HG03378 (cell line): ENCODE data around the gene FGF19.
A peak's percentile ranks its signal among the peaks of the same experiment; 100 is the strongest.

Experiments used
- ATAC-seq: cut with Tn5 transposase; IDR thresholded peaks from one replicate; pipeline ENCODE4 v1.9.1; 2021; ENCODE audit warnings: mild to moderate bottlenecking, moderate library complexity; ENCODE audit not compliant: unreplicated experiment

The FGF19 gene

DNA sequence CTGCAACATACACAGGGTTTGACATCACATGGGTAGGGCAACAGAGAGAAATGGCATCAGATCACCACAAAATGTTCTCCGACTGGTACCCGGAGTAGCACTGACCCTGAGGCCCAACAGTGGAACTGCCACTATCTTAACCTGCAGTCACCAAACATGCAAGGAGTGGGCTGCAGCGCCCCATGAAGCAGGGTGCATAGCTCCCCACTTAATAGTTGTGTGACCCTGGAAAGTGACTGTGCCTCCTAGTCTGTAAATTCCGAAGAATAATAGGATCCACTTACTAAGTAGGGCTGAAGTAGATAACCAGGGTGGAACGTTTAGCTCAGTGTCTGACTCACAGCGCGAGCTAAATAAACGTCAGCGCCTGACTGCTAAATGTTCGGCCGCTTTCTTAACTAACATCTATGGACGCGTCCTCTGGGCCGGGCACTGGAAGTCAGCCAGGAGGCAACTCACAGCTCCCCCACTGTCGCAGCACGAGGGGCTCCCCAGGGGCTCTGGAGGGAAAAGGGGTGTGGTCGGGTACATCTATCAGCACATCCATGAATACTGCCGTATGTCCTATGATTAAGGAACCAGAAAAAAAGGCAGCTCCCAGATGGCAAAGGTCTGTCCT, 29.4 kb downstream of the FGF19 start:
- ATAC-seq = peak; percentile 16

DNA sequence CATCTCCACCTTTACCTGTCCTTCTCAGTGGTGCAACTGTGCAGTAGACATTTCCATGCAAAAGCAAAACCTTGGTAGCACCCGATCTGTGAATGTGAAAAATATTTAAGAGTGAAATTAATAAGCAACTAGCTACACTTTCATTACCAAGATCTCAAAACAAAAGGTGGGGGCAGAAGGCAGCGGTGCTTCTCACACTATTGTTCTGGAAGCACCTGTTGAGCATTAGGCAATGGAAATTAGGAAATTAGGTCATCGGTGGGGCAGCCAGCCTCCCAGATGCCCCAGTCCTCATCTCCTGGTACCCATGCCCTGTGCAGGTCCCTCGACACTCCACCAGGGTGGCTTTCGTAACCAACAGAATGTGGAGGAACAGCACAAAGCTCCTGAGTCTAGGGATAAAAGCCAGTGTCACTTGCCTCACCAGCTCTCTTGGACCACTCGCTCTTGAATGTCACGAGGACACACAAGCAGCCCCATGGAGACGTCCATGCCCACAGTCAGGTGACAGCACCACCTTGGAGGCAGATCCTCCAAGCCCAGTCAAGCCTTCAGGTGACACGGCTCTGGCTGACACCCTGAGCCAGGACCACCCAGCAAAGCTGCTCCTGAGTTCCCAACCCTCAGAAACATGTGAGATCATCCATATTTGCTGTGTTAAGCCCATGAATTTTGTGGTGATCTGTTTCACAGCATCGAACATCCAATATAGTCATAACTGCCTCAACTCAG, 31.9 kb downstream of the FGF19 start:
- ATAC-seq = no peak

DNA sequence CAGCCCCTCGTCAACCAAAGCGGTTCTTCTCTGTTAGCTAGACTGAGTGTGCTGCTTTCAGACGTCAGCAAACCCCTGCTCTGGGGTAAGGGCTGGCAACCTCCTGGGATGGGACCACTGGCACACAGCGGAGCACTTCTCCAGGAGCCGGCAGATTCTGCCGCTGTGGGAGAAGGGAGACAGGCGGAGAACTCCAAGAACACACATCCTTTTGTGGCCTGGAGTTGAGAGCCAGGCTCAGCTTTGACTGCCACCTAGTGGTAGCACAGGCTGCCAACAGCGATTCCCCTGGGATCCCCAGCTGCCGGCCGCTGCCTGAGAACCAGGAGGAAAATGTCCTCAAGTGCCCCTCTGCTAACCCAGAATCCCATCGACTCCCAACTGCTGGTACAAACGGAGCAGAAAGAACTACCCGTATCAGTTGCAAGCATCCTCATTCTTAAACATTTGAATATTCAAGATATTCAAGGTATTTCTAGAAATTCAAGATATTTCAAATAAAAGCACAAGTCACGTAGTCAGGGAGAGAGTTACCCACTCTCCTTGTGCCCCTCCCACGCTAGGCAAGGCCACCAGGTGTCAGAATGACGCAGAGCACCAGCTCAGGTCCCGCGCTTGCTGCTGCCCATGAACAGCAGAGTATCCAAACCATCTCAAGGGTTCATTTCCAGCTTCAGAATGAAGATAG, 33.5 kb downstream of the FGF19 start:
- ATAC-seq = no peak

DNA sequence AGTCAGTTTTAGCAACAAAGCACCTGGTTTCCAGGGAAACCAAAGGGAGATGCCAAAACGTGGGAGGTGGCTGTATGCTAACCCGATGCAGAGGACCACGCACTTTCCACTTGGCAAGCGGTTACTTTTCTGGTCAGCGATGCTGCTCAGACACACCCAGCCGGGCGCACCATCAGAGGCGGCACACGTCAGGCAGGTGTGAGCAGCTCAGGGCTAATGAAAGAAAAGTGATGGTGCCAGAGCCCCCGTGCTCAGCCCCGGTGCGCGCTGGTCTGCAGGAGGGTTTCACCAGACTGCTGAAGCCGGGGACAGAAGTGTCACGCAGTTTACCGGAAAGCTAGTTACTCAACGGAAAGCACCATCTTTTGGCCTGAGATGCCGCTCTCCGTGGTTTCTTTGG, 34.3 kb downstream of the FGF19 start:
- ATAC-seq = no peak

DNA sequence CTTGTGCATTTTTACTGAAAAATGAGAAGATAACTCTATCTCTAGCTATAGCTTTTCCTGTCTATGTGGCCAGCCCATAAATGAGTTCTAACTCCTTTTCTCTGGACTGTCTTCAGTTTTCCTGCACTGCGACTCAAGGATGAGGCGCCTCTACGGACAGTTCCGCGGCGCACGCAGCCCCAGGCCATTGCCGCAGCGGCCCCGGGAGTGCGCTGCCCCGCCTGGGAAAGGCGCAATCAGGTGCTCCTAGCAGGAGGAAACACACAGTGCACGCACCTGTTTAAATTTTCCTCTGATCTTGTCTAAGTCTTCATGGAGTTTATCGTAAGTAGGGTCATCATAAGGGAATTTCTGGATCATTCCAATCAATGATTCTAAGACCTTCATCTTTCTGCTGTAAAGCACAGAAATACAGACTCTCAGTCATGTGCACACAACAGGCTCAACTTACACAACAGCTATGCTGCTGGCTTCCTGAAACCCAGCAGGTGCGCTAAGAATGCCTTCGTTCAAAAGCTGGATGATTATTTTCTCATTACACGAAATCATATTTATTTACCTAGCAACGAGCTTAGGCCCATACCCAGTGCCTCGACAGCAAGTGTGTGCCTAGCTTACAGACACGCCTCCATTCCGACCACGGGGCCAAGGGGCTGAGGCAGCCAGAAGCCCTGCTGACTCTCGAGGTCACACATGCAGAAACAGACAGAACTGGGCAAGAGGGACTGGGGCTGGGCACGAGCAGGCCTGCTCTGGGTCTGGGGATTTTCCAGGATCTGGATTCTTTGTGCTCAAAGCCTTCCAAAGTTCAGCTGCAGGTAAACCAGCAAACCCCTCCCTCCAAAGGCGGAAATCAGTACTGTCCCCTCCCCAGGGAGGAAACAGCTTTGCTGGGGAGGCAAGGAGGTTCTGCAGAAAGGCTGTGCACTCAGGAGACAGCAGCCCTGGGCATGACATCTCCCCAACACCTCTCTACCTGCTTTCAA, 35.9 kb downstream of the FGF19 start:
- ATAC-seq = no peak

DNA sequence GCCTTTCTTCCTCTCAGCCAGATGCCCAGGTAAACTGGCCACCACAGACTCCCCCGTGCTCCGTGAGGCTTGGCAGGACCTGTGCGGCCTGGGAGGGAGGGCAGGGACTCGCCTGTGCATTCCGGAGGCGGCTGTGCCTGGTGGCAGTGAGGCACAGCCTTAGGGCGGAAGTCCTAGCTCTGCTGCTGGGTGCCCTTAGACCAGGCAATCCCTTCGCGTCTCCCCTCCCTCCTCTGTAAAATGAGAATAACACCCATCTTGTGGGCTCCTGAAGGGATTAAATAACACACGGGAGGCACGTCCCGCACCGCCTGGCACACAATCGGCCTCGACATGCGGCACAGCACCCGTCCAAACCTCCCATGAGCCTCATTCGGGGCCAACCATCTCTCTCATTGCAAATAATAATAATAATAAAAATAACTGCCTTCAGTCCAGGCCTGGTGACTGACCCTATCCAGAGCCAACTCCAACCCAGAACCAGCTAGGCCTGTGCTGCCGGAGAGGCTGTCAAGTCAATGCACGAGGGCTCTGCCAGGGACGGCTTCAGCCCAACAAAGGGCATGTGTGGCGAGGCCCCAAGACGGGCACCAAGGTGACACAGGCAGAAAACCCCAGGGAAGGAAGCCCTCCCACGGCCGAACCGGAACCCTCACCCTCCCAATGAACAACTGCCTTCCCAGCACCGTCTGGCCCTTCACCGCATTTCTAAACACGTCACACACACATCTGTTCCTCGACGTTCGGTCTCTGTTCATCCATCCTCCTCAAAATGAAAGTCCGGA, 36.9 kb downstream of the FGF19 start:
- ATAC-seq = no peak

DNA sequence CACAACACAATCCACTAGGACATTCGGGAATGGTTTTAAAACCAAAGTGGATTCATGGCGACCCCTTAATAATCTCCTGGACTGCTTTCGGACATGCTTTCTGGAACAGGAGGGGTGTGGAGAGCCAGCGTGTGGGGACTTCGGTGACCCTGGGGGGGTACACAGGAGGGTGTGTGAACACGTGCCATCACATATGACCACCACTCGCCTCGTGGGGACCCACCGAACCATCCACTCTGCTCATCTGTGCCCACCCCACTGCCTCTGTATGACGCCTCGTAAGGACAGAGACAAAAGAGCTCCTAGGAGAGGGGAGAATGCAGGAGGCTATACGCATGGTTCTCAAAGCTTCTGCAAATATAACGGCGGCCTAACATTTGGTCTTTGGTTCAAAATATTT, 37.6 kb downstream of the FGF19 start:
- ATAC-seq = no peak

DNA sequence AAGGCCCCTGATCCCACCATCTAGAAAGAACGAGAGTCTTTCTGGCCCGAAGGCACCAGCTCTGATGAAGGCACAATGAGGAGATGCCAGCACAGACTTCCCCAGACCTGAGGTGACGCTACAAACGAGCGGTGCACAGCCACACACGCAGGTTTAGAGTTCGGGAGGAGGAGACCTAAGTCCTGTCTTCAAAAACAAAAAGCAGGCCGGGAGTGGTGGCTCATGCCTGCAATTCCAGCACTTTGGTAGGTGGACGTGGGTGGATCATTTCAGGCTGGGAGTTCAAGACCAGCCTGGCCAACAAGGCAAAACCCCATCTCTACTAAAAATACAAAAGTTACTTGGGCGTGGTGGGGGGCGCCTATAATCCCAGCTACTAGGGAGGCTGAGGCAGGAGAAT, 38.2 kb downstream of the FGF19 start:
- ATAC-seq = no peak

DNA sequence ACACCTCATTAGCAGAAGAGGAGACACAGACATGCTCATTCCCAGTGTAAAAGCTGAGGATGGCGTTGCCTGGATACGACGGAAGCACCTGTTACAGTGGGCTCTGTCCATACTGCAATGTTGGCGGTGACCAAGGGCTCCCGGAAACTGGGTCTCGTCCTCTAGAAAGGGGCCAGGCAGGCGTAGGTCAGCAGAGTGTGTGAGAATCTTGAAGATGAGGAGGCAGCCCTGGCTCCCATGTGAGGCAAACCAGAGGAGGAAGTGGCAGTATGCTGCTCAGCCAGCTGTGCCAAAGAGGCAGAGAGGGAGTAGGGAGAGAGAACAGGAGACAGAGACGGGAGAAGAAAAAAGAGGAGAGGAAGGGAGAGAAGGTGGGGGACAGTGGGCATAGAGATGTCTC, 38.9 kb downstream of the FGF19 start:
- no peak for ATAC-seq

DNA sequence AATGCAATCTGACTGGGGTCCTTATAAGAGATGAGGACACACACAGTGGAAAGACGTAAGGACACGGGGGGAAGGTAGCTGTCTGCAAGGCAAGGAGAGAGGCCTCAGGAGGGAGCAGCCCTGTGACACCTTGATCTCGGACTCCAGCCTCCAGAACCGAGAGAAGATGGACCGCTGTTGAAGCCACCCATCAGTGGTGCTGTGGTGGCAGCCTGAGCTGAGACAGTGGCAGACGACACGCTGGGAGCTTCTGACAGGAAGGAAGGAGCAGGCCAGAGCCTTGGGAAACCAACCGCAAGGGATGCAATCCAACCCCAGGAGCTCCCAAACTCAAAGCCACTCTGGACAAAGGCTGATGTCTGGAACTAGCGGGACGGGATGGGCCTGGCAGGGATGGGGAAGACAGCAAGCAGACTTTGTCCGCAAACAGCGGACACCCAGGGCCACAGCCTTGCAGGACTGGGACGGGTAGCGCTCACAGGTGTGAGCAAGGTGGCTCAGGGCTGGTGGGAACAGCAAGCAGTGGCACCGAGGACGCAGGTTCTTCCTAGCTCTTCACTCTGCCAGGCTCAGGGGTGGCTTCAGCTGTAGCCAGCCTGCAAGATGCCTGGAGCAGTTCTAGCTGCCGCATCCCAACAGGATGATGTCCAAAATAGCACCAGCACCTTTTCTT, 39.6 kb downstream of the FGF19 start:
- ATAC-seq = no peak

DNA sequence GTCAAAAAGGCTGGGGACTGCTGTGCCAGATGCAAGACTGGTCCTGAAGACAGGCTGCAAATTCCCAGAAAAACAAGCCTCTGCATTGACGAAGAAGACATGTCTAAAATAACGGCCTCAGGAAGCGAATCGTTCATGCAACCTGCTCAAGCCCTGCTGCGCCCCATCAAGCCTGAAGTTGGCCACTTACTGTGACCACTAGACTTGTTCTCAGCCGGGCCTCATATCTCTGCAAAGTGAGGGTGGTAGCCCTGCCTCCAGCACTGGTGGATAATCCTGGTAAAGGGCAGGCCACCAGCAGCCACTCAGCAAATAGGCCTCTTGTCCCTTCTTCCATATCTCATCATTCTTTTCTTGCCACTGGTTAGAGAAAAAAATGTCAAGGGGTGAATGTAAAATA, 40.5 kb downstream of the FGF19 start:
- no peak for ATAC-seq

DNA sequence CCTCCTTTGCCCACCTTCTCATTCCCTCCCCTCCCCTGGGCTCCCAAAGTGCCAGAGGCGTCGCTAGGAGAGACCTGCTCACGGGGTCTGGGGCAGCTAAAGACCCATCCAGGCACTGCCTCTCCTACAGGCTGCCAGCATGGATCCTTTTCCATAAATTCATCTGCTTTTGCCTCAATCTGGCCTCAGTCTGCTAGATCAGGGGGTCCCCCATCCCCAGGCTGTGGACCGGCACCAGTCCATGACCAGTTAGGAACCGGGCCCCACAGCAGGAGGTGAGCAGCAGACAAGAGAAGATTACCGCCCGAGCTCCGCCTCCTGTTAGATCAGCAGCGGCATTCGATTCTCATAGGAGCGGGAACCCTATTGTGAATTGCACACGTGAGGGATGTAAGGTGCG, 41.0 kb downstream of the FGF19 start:
- no peak for ATAC-seq

DNA sequence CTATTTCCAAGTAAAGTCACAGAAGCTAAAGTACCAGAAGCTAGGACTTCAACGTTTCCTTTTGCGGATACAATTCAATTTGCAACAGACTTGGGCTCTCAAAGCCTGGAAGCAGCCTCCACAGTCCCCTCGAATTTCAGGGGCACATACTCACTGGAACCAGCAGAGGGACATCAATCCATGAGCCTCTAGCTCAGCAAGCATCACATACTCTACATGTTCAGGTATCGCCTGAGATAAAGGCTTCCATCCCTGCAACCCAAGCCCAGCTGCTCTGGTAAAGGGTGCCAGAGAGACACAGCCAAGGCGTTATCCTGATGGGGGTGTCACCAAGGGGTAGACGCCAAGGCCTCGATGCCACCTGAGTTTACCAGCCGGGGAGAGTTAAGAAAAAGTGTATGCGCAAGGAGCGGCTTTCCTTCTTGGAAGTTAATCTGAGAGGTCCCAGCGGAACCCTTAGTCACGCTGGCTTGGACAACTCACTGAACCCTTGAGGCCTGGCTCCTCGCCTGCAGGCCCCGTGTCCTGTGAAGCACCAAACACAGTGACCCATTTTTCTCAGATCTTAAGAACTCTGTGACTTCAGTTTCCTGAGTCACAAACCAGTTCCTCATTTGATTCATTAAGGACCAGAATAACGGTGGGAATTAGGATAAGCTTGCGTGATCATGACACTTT, 41.7 kb downstream of the FGF19 start:
- no peak for ATAC-seq

DNA sequence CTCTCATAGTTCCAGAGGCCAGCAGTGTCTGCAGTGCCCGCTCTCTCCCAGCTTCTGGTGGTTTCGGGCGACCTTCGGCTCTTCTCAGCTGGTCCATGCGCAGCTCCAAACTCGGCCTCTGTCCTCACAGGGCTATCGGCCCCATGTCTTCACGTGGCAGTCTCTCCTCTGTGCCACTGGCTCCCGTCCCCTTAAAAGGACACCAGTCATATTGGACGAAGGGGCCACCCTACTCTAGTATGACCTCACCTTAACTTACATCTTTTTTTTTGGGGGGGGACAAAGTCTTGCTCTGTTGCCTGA, 42.5 kb downstream of the FGF19 start:
- no peak for ATAC-seq

DNA sequence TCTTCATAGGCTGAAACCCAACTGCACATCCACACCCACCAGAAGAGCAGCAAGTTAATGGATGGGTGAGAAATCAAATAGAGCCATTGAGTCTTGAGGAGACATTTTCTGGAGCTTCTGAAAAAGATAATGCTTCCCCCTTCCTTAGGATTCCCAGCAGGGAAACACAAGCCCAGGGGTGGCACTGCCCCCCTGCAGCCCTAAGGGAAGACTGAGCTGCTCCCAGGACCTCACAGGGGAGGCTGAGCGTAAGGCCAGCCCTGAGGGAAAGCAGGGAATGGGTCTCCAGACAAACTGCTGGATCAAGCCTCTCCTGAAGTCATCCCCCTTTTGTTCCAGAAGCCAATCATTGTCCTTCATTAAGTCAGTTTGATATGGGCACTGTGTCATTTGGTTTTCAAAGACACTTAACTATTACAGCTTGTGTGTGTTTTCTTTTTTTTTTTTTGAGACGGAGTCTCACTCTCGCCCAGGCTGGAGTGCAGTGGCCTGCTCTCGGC, 43.8 kb downstream of the FGF19 start:
- ATAC-seq = no peak

DNA sequence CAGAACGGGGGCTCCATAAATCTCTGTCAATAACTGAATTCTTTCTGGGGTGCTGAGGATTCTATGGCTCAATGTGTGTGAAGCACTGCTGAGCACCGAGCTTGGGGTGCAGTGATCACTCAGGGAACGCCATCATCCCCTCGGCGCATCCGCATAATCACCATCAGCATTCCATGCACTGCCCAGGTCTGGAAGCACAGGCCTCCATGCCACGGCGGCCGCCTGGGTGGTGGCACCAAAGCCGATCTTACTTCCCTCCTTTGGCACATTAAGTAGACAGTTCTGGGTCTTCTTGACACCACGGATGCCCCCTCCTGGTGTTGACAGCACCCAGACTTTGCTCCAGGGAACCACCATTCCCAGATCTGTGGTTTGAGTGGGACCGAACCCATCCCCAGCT, 44.2 kb downstream of the FGF19 start:
- ATAC-seq = no peak

DNA sequence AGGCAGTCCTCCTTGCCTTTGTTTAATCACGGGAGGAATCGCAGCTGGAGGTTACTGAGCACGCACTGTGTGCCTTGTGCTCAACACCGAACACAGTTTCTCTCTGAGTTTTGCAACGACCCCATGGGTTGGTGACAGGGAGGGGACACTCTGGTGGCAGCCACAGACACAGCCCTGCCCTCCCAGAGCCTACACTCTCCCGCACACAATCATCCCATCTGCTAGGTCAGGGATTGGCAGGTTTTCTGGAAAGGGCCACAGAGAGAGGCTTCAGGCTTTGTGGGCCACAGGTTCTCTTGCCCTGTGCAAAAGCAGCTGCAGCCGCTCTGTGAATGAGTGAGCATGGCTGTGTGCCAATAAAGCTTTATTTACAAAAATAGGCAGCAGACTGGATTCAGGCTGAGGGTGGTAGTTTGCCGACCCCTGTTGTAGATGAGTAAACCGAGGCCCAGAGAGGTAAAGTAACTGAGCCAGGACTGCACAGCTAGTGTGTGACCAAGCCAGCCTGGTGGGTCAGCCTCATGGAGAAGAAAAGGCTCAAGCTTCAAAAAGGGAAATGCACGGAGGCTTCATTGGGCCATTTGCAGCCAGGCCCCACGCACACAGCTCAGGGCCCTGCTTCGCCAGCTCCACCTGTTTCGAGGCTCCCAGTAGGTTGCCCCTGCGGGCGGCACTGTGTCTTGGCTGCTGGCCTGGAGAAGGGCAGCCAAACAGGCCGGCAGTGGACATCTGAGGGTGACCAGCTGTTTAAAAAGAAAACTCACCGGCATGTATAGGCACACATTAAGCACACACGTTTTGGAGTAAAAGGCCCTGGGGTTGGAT, 45.0 kb downstream of the FGF19 start:
- ATAC-seq = no peak

DNA sequence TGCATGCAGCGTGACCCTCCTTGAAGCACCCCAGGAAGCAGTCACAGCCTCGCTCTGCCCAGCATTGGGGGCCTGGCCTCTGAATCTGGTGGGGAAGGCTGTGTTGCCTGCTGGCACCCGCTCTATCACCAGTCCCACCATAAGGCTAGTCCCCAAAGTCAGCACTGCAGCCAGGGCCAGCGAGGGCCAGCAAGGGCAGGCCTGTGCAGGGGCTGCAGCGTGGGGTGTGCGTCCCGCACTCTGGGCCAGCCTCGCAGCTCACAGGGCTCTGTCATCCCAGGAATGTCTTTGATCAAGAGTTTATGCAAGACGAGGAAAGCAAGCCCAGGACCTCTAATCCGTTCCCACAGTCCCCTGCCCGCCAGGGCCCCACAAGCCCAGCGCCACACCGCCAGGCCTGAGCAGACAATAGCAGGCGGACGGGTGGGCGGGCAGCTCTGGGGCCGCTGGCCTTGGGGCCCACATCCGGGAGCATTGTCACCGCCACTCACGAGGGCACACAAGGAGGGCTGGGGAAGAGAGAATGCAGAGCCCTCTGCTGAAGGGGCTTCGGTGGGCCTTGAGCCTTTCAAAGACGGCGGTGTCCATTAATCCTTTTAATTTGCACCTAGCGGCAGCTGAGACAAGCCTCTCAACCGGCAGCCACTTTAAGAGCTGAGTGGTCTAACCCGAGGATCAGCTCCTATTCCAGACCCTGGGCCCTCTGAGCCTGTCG, 45.8 kb downstream of the FGF19 start:
- ATAC-seq = no peak
